Small intestine (tissue), 7 donors: ENCODE data around the gene CHFR. TPM values are rescaled to one million over a fixed set of nuclear protein-coding genes. Genes with fewer than 3 reads are reported as not detected.
"Not testable (repeated sequence)": the region's sequence is repeated elsewhere in the genome, so short reads cannot be mapped to it uniquely, and the experiment has no call there.

Source experiments
- DNase-seq, 2 donors: peaks; one replicate each; pipeline versions ENCODE4 v3.0.0 to v3.0.0-alpha.2; 2013
- FAIRE-seq: peaks from 2 replicates; lab custom pipeline; 2012; peaks lifted over from hg19 to GRCh38; lab: Jason Lieb, UNC
- H3K27ac ChIP-seq, 3 donors: one replicate each; pipeline ENCODE4 v1.5.1; 2013; ENCODE audit warnings: low read length in 2 of 3, mild to moderate bottlenecking in 2 of 3, control low read depth in 1 of 3, inconsistent platforms in 1 of 3, low read depth in 1 of 3, moderate library complexity in 1 of 3
- H3K27me3 ChIP-seq, 3 donors: one replicate each; pipeline ENCODE4 v1.6.1; 2013; ENCODE audit warnings: low read length in 3 of 3, inconsistent platforms in 1 of 3; ENCODE audit not compliant: control insufficient read depth in 3 of 3, insufficient read depth in 3 of 3
- H3K36me3 ChIP-seq, 3 donors: one replicate each; pipeline ENCODE4 v1.6.1; 2013; ENCODE audit warnings: low read length in 3 of 3, inconsistent platforms in 1 of 3, low read depth in 1 of 3, mild to moderate bottlenecking in 1 of 3, moderate library complexity in 1 of 3; ENCODE audit not compliant: control insufficient read depth in 3 of 3, insufficient read depth in 2 of 3
- H3K4me1 ChIP-seq, 3 donors: one replicate each; pipeline ENCODE4 v1.6.1; 2013; ENCODE audit warnings: low read length in 2 of 3, inconsistent platforms in 1 of 3, low read depth in 1 of 3, mild to moderate bottlenecking in 1 of 3, moderate library complexity in 1 of 3; ENCODE audit not compliant: control insufficient read depth in 3 of 3, insufficient read depth in 2 of 3
- H3K4me3 ChIP-seq, 3 donors: one replicate each; pipeline ENCODE4 v1.5.1; 2013; ENCODE audit warnings: low read length in 3 of 3, control low read depth in 1 of 3, inconsistent platforms in 1 of 3, low read depth in 1 of 3, mild to moderate bottlenecking in 1 of 3, moderate library complexity in 1 of 3
- H3K9me3 ChIP-seq, 2 donors: one replicate each; pipeline ENCODE4 v1.6.1; 2013; ENCODE audit warnings: low read depth in 1 of 2, low read length in 1 of 2; ENCODE audit not compliant: control insufficient read depth in 2 of 2, insufficient read depth in 1 of 2
- WGBS, 3 donors: extraction: QIAGEN DNeasy Blood & Tissue Kit; methylation state at CpG; one replicate each; pipeline ENCODE4 v1.1.7; 2013; 5-methylcytosine and 5-hydroxymethylcytosine counted together
- polyA plus RNA-seq, 4 donors: library from polyadenylated mRNA; stranded (reverse) in 3 of 4; unstranded in 1 of 4; fragments of 200-250 nt in 3 of 4; fragments of 120-200 nt in 1 of 4; gene quantifications; one replicate each; pipeline versions ENCODE4 v1.2.1 to v1.2.3, GENCODE V29; 2013
- donor health status: healthy with polysubstance abuse.
- donor health status: control.
- donor health status: control.
- donor health status: Bipolar disorder and iron deficiency.
- donor health status: healthy.

Gene CHFR
- polyA plus RNA-seq, 4 donors: 23.9 to 43.4 (median 31.8) TPM

- H3K27me3 ChIP-seq: no peaks in the 10 kb centered on the region
- no peaks in the 10 kb centered on the region for H3K9me3 ChIP-seq
- peaks cover 32 to 84% (median 42%) of the 10 kb centered on the region in 3 donors for H3K36me3 ChIP-seq
- H3K27ac ChIP-seq: no peak overlapping the region
- WGBS, 3 donors: 96 to 97% (median 97%) methylated on average over 47 to 51 of the region's 51 CpGs
- no peak overlapping the region for H3K4me3 ChIP-seq
- H3K4me1 ChIP-seq: no peaks in the 10 kb centered on the region
- DNase-seq (no peak), FAIRE-seq (no peak)
These were observed 33.9 kb downstream of the CHFR start for GRCh38 chr12:132853285-132854092.

DNA sequence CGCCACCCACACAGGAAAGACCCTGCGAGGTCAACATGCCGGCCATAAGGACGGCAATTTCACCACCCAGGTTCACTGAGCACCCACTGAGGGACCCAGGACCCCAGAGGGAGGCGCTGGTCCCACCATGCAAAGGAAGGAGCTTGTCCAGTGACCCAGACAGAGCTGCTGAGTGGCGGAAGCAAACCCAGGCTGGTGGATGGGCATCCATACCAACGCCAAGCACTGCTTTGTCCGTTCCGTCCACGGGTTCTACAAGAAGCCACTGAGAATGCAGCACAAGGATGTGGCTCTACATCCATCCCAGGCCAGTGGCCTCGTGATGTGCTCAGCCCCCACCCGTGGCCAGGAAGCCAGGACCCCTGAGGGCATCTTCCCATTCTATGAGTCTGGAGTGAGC lies 34.9 kb downstream of the CHFR start:
- Histone ChIP-seq H3K27ac (no peak overlapping the region), H3K4me1 (no peaks in the 10 kb centered on the region), H3K27me3 (no peaks in the 10 kb centered on the region), H3K36me3 (peaks cover 28 to 85% (median 38%) of the 10 kb centered on the region in 3 donors), H3K9me3 (no peaks in the 10 kb centered on the region), H3K4me3 (no peak overlapping the region)
- no peak for FAIRE-seq
- DNase-seq: no peak
- 95 to 97% (median 95%) methylated on average over 12 of the region's 12 CpGs for WGBS, 3 donors

DNA sequence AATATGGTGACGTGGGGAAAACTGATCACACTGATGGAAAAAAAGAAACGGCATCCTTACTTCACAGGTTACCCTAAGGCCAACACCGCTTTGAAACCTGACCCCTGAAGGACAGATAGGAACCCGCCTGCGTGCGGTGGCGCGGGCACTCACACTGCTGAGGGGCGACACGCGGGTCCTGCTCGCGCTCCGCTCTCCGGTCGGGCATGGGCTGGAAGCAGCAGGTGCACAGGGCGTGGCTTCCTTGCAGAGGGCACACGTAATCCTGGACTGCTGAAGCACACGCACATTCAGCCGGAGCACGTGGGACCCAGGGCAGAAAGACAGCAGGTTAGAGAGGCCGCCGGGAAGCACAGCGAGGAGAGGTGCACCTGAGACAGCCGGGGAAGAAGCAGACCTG lies 35.9 kb downstream of the CHFR start:
- H3K4me1 ChIP-seq: no peaks in the 10 kb centered on the region
- FAIRE-seq: no peak
- DNase-seq: no peak
- WGBS, 3 donors: 93 to 98% (median 96%) methylated on average over 25 of the region's 25 CpGs
- no peaks in the 10 kb centered on the region for H3K9me3 ChIP-seq
- H3K36me3 ChIP-seq: peaks cover 27 to 85% (median 40%) of the 10 kb centered on the region in 3 donors
- no peaks in the 10 kb centered on the region for H3K27me3 ChIP-seq
- H3K27ac ChIP-seq: no peak overlapping the region
- H3K4me3 ChIP-seq: no peak overlapping the region

DNA sequence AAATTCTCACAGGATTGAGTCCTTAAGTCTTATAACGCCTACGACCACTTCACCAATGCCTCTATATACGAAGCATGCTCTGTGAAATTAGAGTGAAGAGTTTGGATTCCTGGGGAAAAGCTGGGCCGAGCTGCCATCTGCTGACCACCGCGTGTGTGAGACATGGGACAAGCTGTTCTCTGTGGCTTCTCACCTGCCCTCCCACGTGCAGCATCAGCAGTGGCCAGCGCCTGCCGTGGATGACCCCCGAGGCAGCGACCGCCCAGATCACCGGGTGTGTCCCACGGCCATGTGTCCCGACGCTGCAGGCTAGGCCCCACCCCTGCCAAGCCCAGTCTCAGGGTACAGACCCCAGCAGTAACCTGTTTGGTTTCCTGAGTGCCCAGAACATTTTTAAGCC lies 37.1 kb downstream of the CHFR start:
- no peaks in the 10 kb centered on the region for H3K4me1 ChIP-seq
- FAIRE-seq (no peak), DNase-seq (no peak)
- H3K9me3 ChIP-seq: no peaks in the 10 kb centered on the region
- WGBS, 3 donors: 87 to 95% (median 89%) methylated on average over 16 of the region's 16 CpGs
- H3K36me3 ChIP-seq: peaks cover 25 to 84% (median 35%) of the 10 kb centered on the region in 3 donors
- H3K27me3 ChIP-seq: no peaks in the 10 kb centered on the region
- H3K27ac ChIP-seq: no peak overlapping the region
- no peak overlapping the region for H3K4me3 ChIP-seq

GRCh38 chr12:132848521-132848920 lies 38.9 kb downstream of the CHFR start:
- no peak for FAIRE-seq
- Histone ChIP-seq H3K4me3 (no peak overlapping the region), H3K4me1 (no peaks in the 10 kb centered on the region), H3K27me3 (no peaks in the 10 kb centered on the region), H3K36me3 (peaks cover 28 to 79% (median 28%) of the 10 kb centered on the region in 3 donors), H3K27ac (no peak overlapping the region), H3K9me3 (no peaks in the 10 kb centered on the region)
- 95 to 97% (median 96%) methylated on average over 13 of the region's 13 CpGs for WGBS, 3 donors
- DNase-seq: no peak

- H3K36me3 ChIP-seq: peaks cover 25 to 78% (median 28%) of the 10 kb centered on the region in 3 donors
- no peaks in the 10 kb centered on the region for H3K4me1 ChIP-seq
- no peak for FAIRE-seq
- no peaks in the 10 kb centered on the region for H3K27me3 ChIP-seq
- no peak overlapping the region for H3K4me3 ChIP-seq
- no peak for DNase-seq
- no peaks in the 10 kb centered on the region for H3K9me3 ChIP-seq
- 82 to 92% (median 87%) methylated on average over 30 of the region's 30 CpGs for WGBS, 3 donors
- H3K27ac ChIP-seq: no peak overlapping the region
These were observed 39.7 kb downstream of the CHFR start for GRCh38 chr12:132847363-132848356.

DNA sequence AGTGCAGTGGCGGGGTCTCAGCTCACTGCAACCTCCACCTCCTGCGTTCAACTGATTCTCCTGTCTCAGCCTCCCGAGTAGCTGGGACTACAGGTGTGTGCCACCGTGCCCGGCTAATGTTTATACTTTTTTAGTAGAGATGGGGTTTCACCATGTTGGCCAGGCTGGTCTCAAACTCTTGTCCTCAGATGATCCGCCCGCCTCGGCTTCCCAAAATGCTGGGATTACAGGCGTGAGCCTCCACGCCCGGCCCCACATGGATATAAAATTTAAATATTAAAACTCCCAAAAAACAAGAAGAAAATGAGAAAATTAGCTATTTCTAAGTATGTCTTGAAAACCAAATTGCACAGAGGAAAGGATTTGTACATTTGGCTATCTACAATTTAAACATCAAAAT lies 42.7 kb downstream of the CHFR start:
- not testable (repeated sequence) for H3K4me1 ChIP-seq, FAIRE-seq, H3K27ac ChIP-seq, H3K27me3 ChIP-seq, DNase-seq, H3K4me3 ChIP-seq, H3K9me3 ChIP-seq
- 93 to 99% (median 94%) methylated on average over 11 of the region's 11 CpGs for WGBS, 3 donors
- peaks cover 21 to 82% (median 29%) of the 10 kb centered on the region in 3 donors for H3K36me3 ChIP-seq

DNA sequence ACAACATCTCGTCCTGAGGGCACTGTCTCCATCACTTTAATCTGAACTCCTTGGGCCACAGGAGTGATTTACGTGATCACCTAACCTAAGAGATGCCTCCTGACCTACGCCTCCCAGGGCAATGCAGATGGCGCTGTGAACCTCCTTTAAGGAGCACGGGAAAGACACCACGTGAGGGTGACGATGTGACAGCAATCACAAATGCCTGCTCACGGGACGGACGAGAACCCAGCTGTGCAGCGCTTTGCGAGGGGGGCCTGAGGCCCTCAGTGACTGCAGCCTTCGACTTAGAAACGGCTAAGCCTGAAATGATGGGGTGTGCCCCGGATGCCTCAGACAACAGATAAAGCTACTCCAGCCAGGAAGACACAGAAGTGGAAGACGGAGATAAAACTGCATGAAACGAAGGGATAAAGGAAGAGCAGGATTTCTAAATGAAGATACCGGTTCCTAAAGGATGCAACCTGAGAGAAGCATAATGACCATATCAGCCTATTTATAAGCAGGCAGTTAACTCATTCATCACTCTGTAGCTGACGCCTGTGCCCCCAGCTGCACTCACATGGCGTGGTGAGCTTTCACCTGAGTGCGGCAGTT lies 44.9 kb downstream of the CHFR start:
- Histone ChIP-seq H3K4me1 (no peaks in the 10 kb centered on the region), H3K36me3 (peaks cover 18 to 79% (median 24%) of the 10 kb centered on the region in 3 donors), H3K27ac (no peak overlapping the region), H3K27me3 (no peaks in the 10 kb centered on the region), H3K9me3 (no peaks in the 10 kb centered on the region), H3K4me3 (no peak overlapping the region)
- DNase-seq: no peak
- 93 to 95% (median 93%) methylated on average over 21 of the region's 21 CpGs for WGBS, 3 donors
- no peak for FAIRE-seq
